Type B pancreatic cell (in vitro differentiated cells): ENCODE results near the gene BTRC. TPM values are rescaled to one million over a fixed set of nuclear protein-coding genes. Genes with fewer than 3 reads are reported as not detected.
"Not testable (repeated sequence)": the region's sequence is repeated elsewhere in the genome, so short reads cannot be mapped to it uniquely, and the experiment has no call there.

Experiments used
- DNase-seq: peaks from one replicate; pipeline ENCODE4 v3.0.0; 2021; ENCODE audit warnings: mixed read lengths; ENCODE audit not compliant: unreplicated experiment; ENCODE audit errors: extremely low spot score
- H3K27ac Mint-ChIP-seq: 2 replicates; pipeline ENCODE4 v1.8.0; 2021; ENCODE audit warnings: mild to moderate bottlenecking, mixed read lengths
- H3K27me3 Mint-ChIP-seq: 2 replicates; pipeline ENCODE4 v1.8.0; 2021; ENCODE audit warnings: mixed read lengths
- H3K36me3 Mint-ChIP-seq: 2 replicates; pipeline ENCODE4 v1.8.0; 2021; ENCODE audit warnings: mixed read lengths
- H3K4me1 Mint-ChIP-seq: one replicate; pipeline ENCODE4 v1.8.0; 2021; ENCODE audit warnings: mixed read lengths; ENCODE audit not compliant: unreplicated experiment
- H3K4me3 Mint-ChIP-seq: 2 replicates; pipeline ENCODE4 v1.8.0; 2021; ENCODE audit warnings: mild to moderate bottlenecking, mixed read lengths
- H3K9me3 Mint-ChIP-seq: 2 replicates; pipeline ENCODE4 v1.8.0; 2021; ENCODE audit warnings: mixed read lengths
- CTCF ChIP-seq: fragments of 200-600 bp; sonication (generic); conservative IDR thresholded peaks from 2 replicates; pipeline ENCODE4 v1.5.0; 2021; ENCODE audit warnings: antibody characterized with exemption, mild to moderate bottlenecking
- total RNA-seq: library from RNA; stranded (reverse); gene quantifications from 2 replicates; pipeline ENCODE4 v1.2.1, GENCODE V29; 2021; ENCODE audit warnings: low replicate concordance

Gene BTRC
- total RNA-seq, 1 donor from 2014 or later, result 35.2 TPM

GRCh38 chr10:101354328-101355071 is 535 bp downstream of the BTRC start:
- peak; percentile 36 for TF ChIP-seq CTCF
- peak; percentile 82 for DNase-seq
- peaks cover 7% of the 10 kb centered on the region for H3K36me3 Mint-ChIP-seq
- peaks cover 28% of the 10 kb centered on the region for H3K4me1 Mint-ChIP-seq
- H3K27me3 Mint-ChIP-seq, result peaks cover 12% of the 10 kb centered on the region
- H3K27ac Mint-ChIP-seq, result peak overlapping the region; percentile 88
- peak overlapping the region; percentile 97 for H3K4me3 Mint-ChIP-seq
- H3K9me3 Mint-ChIP-seq, result no peaks in the 10 kb centered on the region

DNA sequence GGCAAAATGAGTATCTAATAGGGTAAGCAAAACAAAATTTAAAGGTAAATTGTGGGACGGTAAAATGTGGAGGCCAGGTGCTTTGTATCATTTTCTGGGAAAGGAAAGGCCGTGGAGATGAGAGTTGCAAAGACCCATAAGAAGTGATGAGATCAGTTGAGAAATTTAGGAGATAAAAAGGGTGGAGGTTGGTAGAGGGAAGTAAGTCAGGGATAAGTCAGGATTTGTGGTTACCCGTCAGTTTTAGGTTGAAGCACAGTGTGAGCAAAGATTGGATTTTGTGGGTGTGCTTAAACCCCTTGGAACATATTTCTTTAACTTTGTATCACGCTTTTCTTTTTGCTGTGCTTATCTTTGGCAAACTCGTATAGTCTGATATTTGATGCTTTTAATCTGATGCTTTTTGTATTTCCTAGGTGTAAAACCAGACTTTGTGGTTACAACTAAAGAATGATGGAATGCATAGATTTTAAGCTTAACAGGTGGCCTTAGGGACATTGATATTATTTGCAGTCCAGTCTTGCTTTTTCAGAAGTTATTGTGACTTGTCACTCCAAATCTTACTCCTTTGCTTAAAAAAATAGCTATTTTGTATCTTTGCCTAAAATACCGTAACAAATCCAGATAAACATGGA is 1.2 kb downstream of the BTRC start:
- Mint-ChIP-seq H3K4me3 (peak overlapping the region; percentile 97), H3K27me3 (peaks cover 10% of the 10 kb centered on the region), H3K9me3 (no peaks in the 10 kb centered on the region), H3K27ac (peak overlapping the region; percentile 88), H3K4me1 (peaks cover 28% of the 10 kb centered on the region), H3K36me3 (peaks cover 7% of the 10 kb centered on the region)
- DNase-seq, result no peak
- no peak for TF ChIP-seq CTCF

GRCh38 chr10:101356132-101356531 is 2.2 kb downstream of the BTRC start:
- Mint-ChIP-seq H3K36me3 (peaks cover 7% of the 10 kb centered on the region), H3K9me3 (no peaks in the 10 kb centered on the region), H3K4me3 (no peak overlapping the region), H3K27me3 (peaks cover 5% of the 10 kb centered on the region), H3K27ac (no peak overlapping the region), H3K4me1 (peaks cover 28% of the 10 kb centered on the region)
- no peak for TF ChIP-seq CTCF
- no peak for DNase-seq

- H3K9me3 Mint-ChIP-seq, result no peaks in the 10 kb centered on the region
- DNase-seq, result no peak
- no peak overlapping the region for H3K27ac Mint-ChIP-seq
- H3K27me3 Mint-ChIP-seq, result no peaks in the 10 kb centered on the region
- H3K36me3 Mint-ChIP-seq, result peaks cover 11% of the 10 kb centered on the region
- TF ChIP-seq CTCF, result no peak
- no peak overlapping the region for H3K4me3 Mint-ChIP-seq
- peaks cover 28% of the 10 kb centered on the region for H3K4me1 Mint-ChIP-seq
Observed at GRCh38 chr10:101357958-101358357, 4.0 kb downstream of the BTRC start.

GRCh38 chr10:101358706-101359300 is 4.8 kb downstream of the BTRC start:
- H3K27ac Mint-ChIP-seq, result peak overlapping the region; percentile 2
- no peaks in the 10 kb centered on the region for H3K9me3 Mint-ChIP-seq
- H3K27me3 Mint-ChIP-seq, result no peaks in the 10 kb centered on the region
- H3K4me3 Mint-ChIP-seq, result no peak overlapping the region
- H3K4me1 Mint-ChIP-seq, result peaks cover 25% of the 10 kb centered on the region
- no peak for TF ChIP-seq CTCF
- peaks cover 11% of the 10 kb centered on the region for H3K36me3 Mint-ChIP-seq
- DNase-seq, result no peak

DNA sequence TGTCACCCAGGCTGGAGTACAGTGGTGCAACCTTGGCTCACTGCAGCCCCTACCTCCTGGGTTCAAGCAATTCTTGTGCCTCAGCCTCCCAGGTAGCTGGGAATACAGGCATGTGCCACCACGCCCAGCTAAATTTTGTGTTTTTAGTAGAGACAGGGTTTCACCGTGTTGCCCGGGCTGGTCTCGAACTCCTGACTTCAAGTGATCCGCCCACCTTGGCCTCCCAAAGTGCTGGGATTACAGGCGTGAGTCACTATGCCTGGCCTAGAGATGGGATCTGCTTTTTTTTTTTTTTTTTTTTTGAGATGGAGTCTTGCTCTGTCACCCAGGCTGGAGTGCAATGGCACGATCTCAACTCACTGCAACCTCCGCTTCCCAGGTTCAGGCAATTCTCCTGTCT is 6.1 kb downstream of the BTRC start:
- peaks cover 21% of the 10 kb centered on the region for H3K4me1 Mint-ChIP-seq
- not testable (repeated sequence) for H3K27me3 Mint-ChIP-seq, H3K9me3 Mint-ChIP-seq, H3K4me3 Mint-ChIP-seq, H3K27ac Mint-ChIP-seq, H3K36me3 Mint-ChIP-seq, DNase-seq

DNA sequence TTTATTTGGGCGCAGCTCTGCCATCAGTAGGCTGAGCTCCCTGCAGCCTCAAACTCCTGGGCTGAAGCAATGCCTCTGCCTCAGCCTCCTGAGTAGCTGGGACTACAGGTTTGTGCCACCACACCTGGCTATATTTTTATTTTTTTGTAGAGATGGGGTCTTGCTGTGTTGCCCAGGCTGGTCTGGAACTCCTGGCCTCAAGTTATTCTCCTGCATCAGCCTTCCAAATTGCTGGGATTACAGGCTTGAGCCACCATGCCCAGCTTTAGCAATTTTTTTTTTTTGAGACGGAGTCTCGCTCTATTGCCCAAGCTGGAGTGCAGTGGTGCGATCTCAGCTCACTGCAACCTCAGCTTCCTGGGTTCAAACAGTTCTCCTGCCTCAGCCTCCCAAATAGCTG is 6.9 kb downstream of the BTRC start:
- H3K27ac Mint-ChIP-seq, H3K36me3 Mint-ChIP-seq, H3K27me3 Mint-ChIP-seq, H3K4me3 Mint-ChIP-seq, H3K9me3 Mint-ChIP-seq, DNase-seq: not testable (repeated sequence)
- peaks cover 17% of the 10 kb centered on the region for H3K4me1 Mint-ChIP-seq
